ENCODE data around the gene NSL1.
"Not testable (repeated sequence)": the region's sequence is repeated elsewhere in the genome, so short reads cannot be mapped to it uniquely, and the experiment has no call there.

NSL1 gene

GRCh38 chr1:212791676-212792395 lies at the start of gene NSL1, which contains the start of gene TATDN3:
TSS of gene NSL1 (minus strand) at chr1:212791777. CDS start at chr1:212791763, 14 bp downstream.
TSS of gene TATDN3 (plus strand) at chr1:212791894. CDS start at chr1:212791922, 28 bp downstream.
- intact Hi-C loops (cut with DNase I): no loop called here

GRCh38 chr1:212838145-212838544 lies 46.6 kb upstream of the NSL1 start:
- no peak for DNase-seq
- intact Hi-C loops (cut with DNase I): no loop called here

More at GRCh38 chr1:212791676-212792395, at the start of gene NSL1, which contains the start of gene TATDN3:
- DNase-seq: peak; percentile 72 to 96 (median 91)

- intact Hi-C loops (cut with DNase I): not testable (repeated sequence)
- peak in 1 of 42 donors; percentile 12 for DNase-seq
Measured at GRCh38 chr1:212833211-212834207, 41.9 kb upstream of the NSL1 start.

- DNase-seq: no peak
- intact Hi-C loops (cut with DNase I): no loop called here
Measured at GRCh38 chr1:212828395-212828794, 36.8 kb upstream of the NSL1 start.

- intact Hi-C loops (cut with DNase I): no loop called here
Measured at GRCh38 chr1:212827831-212828278, 36.3 kb upstream of the NSL1 start.

GRCh38 chr1:212827171-212827776 lies 35.7 kb upstream of the NSL1 start:
- intact Hi-C loops (cut with DNase I): no loop called here
- peak in 1 of 42 donors; percentile 2 for DNase-seq

More at GRCh38 chr1:212827831-212828278, 36.3 kb upstream of the NSL1 start:
- DNase-seq: peak in 1 of 42 donors; percentile 2

GRCh38 chr1:212825798-212826452 lies 34.3 kb upstream of the NSL1 start:
- intact Hi-C loops (cut with DNase I): no loop called here
- DNase-seq: peak in 1 of 42 donors; percentile 18

- intact Hi-C loops (cut with DNase I): no loop called here
- DNase-seq: peak in 1 of 42 donors; percentile 16
Measured at GRCh38 chr1:212824201-212824600, 32.6 kb upstream of the NSL1 start.

GRCh38 chr1:212822956-212823355 lies 31.4 kb upstream of the NSL1 start:
- DNase-seq: peak in 1 of 42 donors; percentile 9
- intact Hi-C loops (cut with DNase I): no loop called here

- peak in 1 of 42 donors; percentile 1 for DNase-seq
- intact Hi-C loops (cut with DNase I): no loop called here
Measured at GRCh38 chr1:212820969-212821368, 29.4 kb upstream of the NSL1 start.

- no peak for DNase-seq
- intact Hi-C loops (cut with DNase I): loop anchor here (10.0 kb wide), 1 partner anchor 175 kb away; no protein-coding TSS in a partner anchor
Measured at GRCh38 chr1:212819726-212820125, 28.1 kb upstream of the NSL1 start.

- no peak for DNase-seq
- intact Hi-C loops (cut with DNase I): loop anchor here (10.0 kb wide), 1 partner anchor 178 kb away; no protein-coding TSS in a partner anchor
Measured at GRCh38 chr1:212816567-212817278, 25.1 kb upstream of the NSL1 start.

GRCh38 chr1:212814537-212815334 lies 23.2 kb upstream of the NSL1 start:
- intact Hi-C loops (cut with DNase I): loop anchor here (10.0 kb wide), 1 partner anchor 180 kb away; no protein-coding TSS in a partner anchor
- peak in 16 of 42 donors; percentile 15 to 75 (median 44) for DNase-seq

GRCh38 chr1:212805767-212806166 lies 14.2 kb upstream of the NSL1 start:
- intact Hi-C loops (cut with DNase I): no loop called here

GRCh38 chr1:212797681-212798080 lies 6.1 kb upstream of the NSL1 start:
- intact Hi-C loops (cut with DNase I): no loop called here
- DNase-seq: peak in 6 of 42 donors; percentile 12 to 56 (median 19)

More at GRCh38 chr1:212805767-212806166, 14.2 kb upstream of the NSL1 start:
- no peak for DNase-seq

GRCh38 chr1:212794561-212795014 lies 3.0 kb upstream of the NSL1 start:
- peak in 5 of 42 donors; percentile 15 to 60 (median 29) for DNase-seq
- intact Hi-C loops (cut with DNase I): no loop called here
